Naive thymus-derived CD4-positive, alpha-beta T cell (primary cell): ENCODE data around the gene DRC7. TPM values are rescaled to one million over a fixed set of nuclear protein-coding genes. Genes with fewer than 3 reads are reported as not detected.
"Not testable (repeated sequence)": the region's sequence is repeated elsewhere in the genome, so short reads cannot be mapped to it uniquely, and the experiment has no call there.

Source experiments
- ATAC-seq: fragments of 150-1000 bp; cut with Tn5 transposase; 2 replicates; pipeline ENCODE4 v1.10.0; 2021; ENCODE audit warnings: mild to moderate bottlenecking, moderate library complexity
- CTCF ChIA-PET: fragments of 350-600 bp; sonication (Branson Sonifier 250); formaldehyde crosslinking; loops from one replicate; lab custom pipeline; 2021; ENCODE audit warnings: antibody characterized with exemption; lab: Charles Lee
- POLR2A ChIA-PET: fragments of 350-600 bp; sonication (Branson Sonifier 250); formaldehyde crosslinking; loops from one replicate; lab custom pipeline; 2021; ENCODE audit warnings: antibody characterized with exemption, inconsistent platforms; lab: Charles Lee
- DNase-seq, 9 donors: peaks; one replicate each; pipeline versions ENCODE4 v3.0.0 to v3.0.0-alpha.2; 2020 to 2022; ENCODE audit warnings: mixed read lengths in 1 of 9
- H3K27ac ChIP-seq: one replicate; pipeline ENCODE4 v1.7.0; 2013; ENCODE audit warnings: mild to moderate bottlenecking, low read depth, low read length, moderate library complexity
- H3K27me3 ChIP-seq, 2 donors: one replicate each; pipeline ENCODE4 v1.7.0; 2013; ENCODE audit warnings: low read length in 2 of 2, mild to moderate bottlenecking in 2 of 2, moderate library complexity in 2 of 2; ENCODE audit not compliant: control insufficient read depth in 2 of 2, insufficient read depth in 2 of 2
- H3K36me3 ChIP-seq, 3 experiments: 1 replicate in 2 of 3; 2 replicates in 1 of 3; pipeline ENCODE4 v1.7.0; 2013; ENCODE audit warnings: low read length in 3 of 3, mild to moderate bottlenecking in 3 of 3, moderate library complexity in 1 of 3; ENCODE audit not compliant: insufficient read depth in 3 of 3, control insufficient read depth in 2 of 3
- H3K4me1 ChIP-seq, 2 donors: one replicate each; pipeline ENCODE4 v1.7.0; 2013; ENCODE audit warnings: low read length in 2 of 2, mild to moderate bottlenecking in 2 of 2, moderate library complexity in 1 of 2; ENCODE audit not compliant: control insufficient read depth in 2 of 2, insufficient read depth in 2 of 2
- H3K4me3 ChIP-seq: 2 replicates; pipeline ENCODE4 v1.7.0; 2013; ENCODE audit warnings: mild to moderate bottlenecking, low read length
- H3K9me3 ChIP-seq, 3 experiments: 1 replicate in 2 of 3; 2 replicates in 1 of 3; pipeline ENCODE4 v1.7.0; 2013; ENCODE audit warnings: low read length in 3 of 3; ENCODE audit not compliant: control insufficient read depth in 2 of 3
- H3K27ac Mint-ChIP-seq, 9 donors: one replicate each; pipeline ENCODE4 v1.8.0; 2020 to 2022; ENCODE audit warnings: mixed read lengths in 9 of 9, mild to moderate bottlenecking in 8 of 9, moderate library complexity in 5 of 9, inconsistent platforms in 2 of 9
- H3K27me3 Mint-ChIP-seq, 5 donors: one replicate each; pipeline ENCODE4 v1.8.0; 2021 to 2022; ENCODE audit warnings: mixed read lengths in 5 of 5, mild to moderate bottlenecking in 1 of 5
- H3K36me3 Mint-ChIP-seq, 5 donors: one replicate each; pipeline ENCODE4 v1.8.0; 2020 to 2022; ENCODE audit warnings: mixed read lengths in 5 of 5, mild to moderate bottlenecking in 3 of 5, inconsistent platforms in 1 of 5
- H3K4me1 Mint-ChIP-seq, 7 donors: one replicate each; pipeline ENCODE4 v1.8.0; 2020 to 2022; ENCODE audit warnings: mixed read lengths in 7 of 7, mild to moderate bottlenecking in 3 of 7, inconsistent platforms in 1 of 7
- H3K4me3 Mint-ChIP-seq, 10 donors: one replicate each; pipeline ENCODE4 v1.8.0; 2020 to 2022; ENCODE audit warnings: mild to moderate bottlenecking in 10 of 10, mixed read lengths in 10 of 10, moderate library complexity in 6 of 10, inconsistent platforms in 2 of 10
- H3K9me3 Mint-ChIP-seq, 11 donors: one replicate each; pipeline ENCODE4 v1.8.0; 2020 to 2022; ENCODE audit warnings: mixed read lengths in 11 of 11, mild to moderate bottlenecking in 4 of 11, inconsistent platforms in 1 of 11, moderate library complexity in 1 of 11
- intact Hi-C, 2 donors: fragments of 100-400 bp; cut with micrococcal nuclease; formaldehyde crosslinking; loops; one replicate each; pipeline ENCODE4 v1.15.1; 2023
- polyA plus RNA-seq, 2 donors: library from polyadenylated mRNA; unstranded; fragments of 300-500 nt; fragmentation: Illumina TruSeq; gene quantifications; one replicate each; pipeline ENCODE4 v1.2.3, GENCODE V29; 2021
- total RNA-seq, 6 experiments: library from RNA in 5 of 6; stranded (reverse) in 5 of 6; gene quantifications; 1 replicate in 5 of 6; 2 replicates in 1 of 6; pipeline ENCODE4 v1.2.3 and lab custom pipeline; 2021 to 2026

DRC7 gene
- total and polyA plus RNA-seq, 7 experiments from 2014 or later: not detected

GRCh38 chr16:57725976-57726375 is 31.4 kb downstream of the DRC7 start:
- no peak overlapping the region for H3K27ac Mint-ChIP-seq

DNA sequence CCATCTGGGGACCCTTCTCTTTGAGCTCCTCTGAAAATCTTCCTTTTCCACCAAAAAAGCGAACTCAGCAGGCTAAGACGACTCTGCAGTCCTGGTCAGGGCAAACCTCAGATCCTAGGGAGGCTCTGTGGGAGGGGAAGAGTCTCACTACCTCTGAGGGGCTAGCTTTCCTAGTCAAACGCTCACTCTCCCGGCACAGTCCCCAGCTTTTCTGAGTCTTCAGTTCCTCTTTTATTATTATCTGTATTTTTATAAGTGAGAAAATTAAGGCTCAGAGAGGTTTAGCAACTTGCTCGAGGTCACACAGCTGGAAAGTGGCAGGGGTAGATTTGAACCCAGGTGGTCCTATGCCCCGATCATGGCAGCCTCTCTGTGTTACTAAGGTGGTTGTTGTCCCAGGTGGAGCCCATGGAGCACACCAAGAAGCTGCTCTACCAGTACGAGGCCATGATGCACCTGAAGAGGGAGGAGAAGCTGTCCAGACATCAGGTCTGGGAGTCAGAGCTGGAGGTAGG is 31.9 kb downstream of the DRC7 start:
- no peaks in the 10 kb centered on the region for H3K27me3 Mint-ChIP-seq
- POLR2A ChIA-PET: no interaction called here
- peaks cover 0 to 14% (median 0%) of the 10 kb centered on the region in 11 donors for H3K9me3 Mint-ChIP-seq
- no peaks in the 10 kb centered on the region for H3K27me3 ChIP-seq
- H3K27ac Mint-ChIP-seq: no peak overlapping the region
- no peak overlapping the region for H3K4me3 ChIP-seq
- intact Hi-C loops: no loop called here
- H3K4me1 ChIP-seq: no peaks in the 10 kb centered on the region
- no peaks in the 10 kb centered on the region for H3K9me3 ChIP-seq
- CTCF ChIA-PET: interaction anchor here (0.6 kb wide), 1 partner anchor 8 kb away, joined by 3 read pairs; no protein-coding TSS in a partner anchor
- no peak overlapping the region for H3K27ac ChIP-seq
- H3K36me3 ChIP-seq: no peaks in the 10 kb centered on the region
- H3K4me3 Mint-ChIP-seq: no peak overlapping the region
- H3K4me1 Mint-ChIP-seq: no peaks in the 10 kb centered on the region
- ATAC-seq (no peak), DNase-seq (no peak)
- no peaks in the 10 kb centered on the region for H3K36me3 Mint-ChIP-seq

More at GRCh38 chr16:57725976-57726375, 31.4 kb downstream of the DRC7 start:
- no peaks in the 10 kb centered on the region for H3K27me3 Mint-ChIP-seq
- intact Hi-C loops: no loop called here
- ATAC-seq: no peak
- CTCF ChIA-PET: interaction anchor here (0.6 kb wide), 1 partner anchor 8 kb away, joined by 3 read pairs; no protein-coding TSS in a partner anchor
- H3K27ac ChIP-seq: no peak overlapping the region
- H3K4me3 ChIP-seq: no peak overlapping the region
- DNase-seq: no peak
- POLR2A ChIA-PET: interaction anchor here (1.5 kb wide), 1 partner anchor 9 kb away, joined by 4 read pairs; no protein-coding TSS in a partner anchor
- H3K4me1 ChIP-seq: no peaks in the 10 kb centered on the region
- H3K36me3 Mint-ChIP-seq: no peaks in the 10 kb centered on the region
- no peaks in the 10 kb centered on the region for H3K27me3 ChIP-seq
- no peaks in the 10 kb centered on the region for H3K9me3 ChIP-seq
- no peaks in the 10 kb centered on the region for H3K4me1 Mint-ChIP-seq
- H3K36me3 ChIP-seq: no peaks in the 10 kb centered on the region
- H3K4me3 Mint-ChIP-seq: no peak overlapping the region
- peaks cover 0 to 10% (median 0%) of the 10 kb centered on the region in 11 donors for H3K9me3 Mint-ChIP-seq

- H3K27ac ChIP-seq: no peak overlapping the region
- POLR2A ChIA-PET: no interaction called here
- CTCF ChIA-PET: no interaction called here
- H3K9me3 ChIP-seq: no peaks in the 10 kb centered on the region
- H3K36me3 ChIP-seq: no peaks in the 10 kb centered on the region
- DNase-seq (no peak), ATAC-seq (no peak)
- Mint-ChIP-seq H3K9me3 (peaks cover 0 to 18% (median 2%) of the 10 kb centered on the region in 11 donors), H3K27me3 (no peaks in the 10 kb centered on the region), H3K27ac (no peak overlapping the region), H3K36me3 (peaks cover 0 to 2% (median 2%) of the 10 kb centered on the region in 5 donors), H3K4me1 (no peaks in the 10 kb centered on the region), H3K4me3 (no peak overlapping the region)
- intact Hi-C loops: no loop called here
- H3K4me1 ChIP-seq: no peaks in the 10 kb centered on the region
- no peaks in the 10 kb centered on the region for H3K27me3 ChIP-seq
- no peak overlapping the region for H3K4me3 ChIP-seq
Observed at GRCh38 chr16:57727610-57728009, 33.0 kb downstream of the DRC7 start.

DNA sequence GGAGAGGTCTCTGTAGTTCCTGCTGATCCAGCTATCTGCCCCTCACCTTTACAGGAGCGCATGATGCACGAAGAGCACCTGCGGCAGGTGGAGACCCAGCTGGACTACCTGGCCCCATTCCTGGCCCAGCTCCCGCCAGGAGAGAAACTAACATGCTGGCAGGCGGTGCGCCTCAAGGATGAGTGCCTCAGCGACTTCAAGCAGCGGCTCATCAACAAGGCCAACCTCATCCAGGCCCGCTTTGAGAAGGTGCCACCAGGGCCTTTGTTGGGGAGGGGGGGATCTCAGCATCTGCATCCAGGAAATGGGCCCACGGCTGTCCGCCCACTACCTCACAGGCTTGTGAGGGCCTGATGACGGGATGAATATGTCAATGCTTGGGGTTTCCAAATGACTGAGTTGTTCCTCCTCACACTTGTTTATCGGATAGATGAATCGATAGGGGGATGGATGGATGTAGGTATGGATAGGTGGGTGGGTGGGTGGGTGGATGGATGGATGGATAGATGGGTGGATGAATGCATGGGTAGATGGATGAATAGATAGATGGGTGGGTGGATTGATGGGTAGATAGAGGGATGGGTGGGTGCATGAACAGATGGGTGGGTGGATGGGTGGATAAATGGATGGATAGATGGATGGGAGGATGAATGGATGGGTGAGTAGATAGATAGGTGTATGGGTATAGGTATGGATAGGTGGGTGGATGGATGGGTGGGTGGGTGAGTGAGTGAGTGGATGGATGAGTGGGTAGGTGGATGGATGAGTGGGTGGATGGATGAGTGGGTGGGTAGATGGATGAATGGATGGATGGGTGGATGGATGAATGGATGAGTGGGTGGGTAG is 34.0 kb downstream of the DRC7 start:
- Histone ChIP-seq H3K36me3 (no peaks in the 10 kb centered on the region), H3K27me3 (no peaks in the 10 kb centered on the region), H3K9me3 (no peaks in the 10 kb centered on the region), H3K27ac (no peak overlapping the region), H3K4me3 (no peak overlapping the region), H3K4me1 (no peaks in the 10 kb centered on the region)
- ATAC-seq (no peak), DNase-seq (no peak)
- intact Hi-C loops: no loop called here
- Mint-ChIP-seq H3K27me3 (no peaks in the 10 kb centered on the region), H3K9me3 (peaks cover 0 to 26% (median 7%) of the 10 kb centered on the region in 11 donors), H3K36me3 (peaks cover 0 to 11% (median 7%) of the 10 kb centered on the region in 5 donors), H3K4me3 (no peak overlapping the region), H3K27ac (no peak overlapping the region), H3K4me1 (peaks cover 0 to 7% (median 5%) of the 10 kb centered on the region in 7 donors)
- CTCF ChIA-PET: no interaction called here
- POLR2A ChIA-PET: no interaction called here

DNA sequence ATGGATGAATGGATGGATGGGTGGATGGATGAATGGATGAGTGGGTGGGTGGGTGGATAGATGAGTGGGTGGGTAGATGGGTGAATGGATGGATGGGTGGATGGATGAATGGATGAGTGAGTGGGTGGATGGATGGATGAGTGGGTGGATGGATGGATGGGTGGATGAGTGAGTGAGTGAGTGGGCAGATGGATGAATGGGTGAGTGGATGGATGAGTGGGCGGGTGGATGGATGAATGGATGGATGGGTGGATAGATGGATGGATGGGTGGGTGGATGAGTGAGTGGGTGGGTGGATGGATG is 34.5 kb downstream of the DRC7 start:
- Histone ChIP-seq H3K27ac (no peak overlapping the region), H3K9me3 (no peaks in the 10 kb centered on the region), H3K4me3 (no peak overlapping the region), H3K27me3 (no peaks in the 10 kb centered on the region), H3K4me1 (peaks cover 0 to under 1% of the 10 kb centered on the region in 2 donors), H3K36me3 (no peaks in the 10 kb centered on the region)
- H3K9me3 Mint-ChIP-seq: peaks cover 0 to 26% (median 7%) of the 10 kb centered on the region in 11 donors
- no peak for ATAC-seq
- ChIA-PET CTCF (no interaction called here), POLR2A (no interaction called here)
- peaks cover 0 to 9% (median 6%) of the 10 kb centered on the region in 7 donors for H3K4me1 Mint-ChIP-seq
- no peak overlapping the region for H3K27ac Mint-ChIP-seq
- DNase-seq: no peak
- H3K36me3 Mint-ChIP-seq: peaks cover 0 to 11% (median 7%) of the 10 kb centered on the region in 5 donors
- no peak overlapping the region for H3K4me3 Mint-ChIP-seq
- no peaks in the 10 kb centered on the region for H3K27me3 Mint-ChIP-seq
- intact Hi-C loops: no loop called here

DNA sequence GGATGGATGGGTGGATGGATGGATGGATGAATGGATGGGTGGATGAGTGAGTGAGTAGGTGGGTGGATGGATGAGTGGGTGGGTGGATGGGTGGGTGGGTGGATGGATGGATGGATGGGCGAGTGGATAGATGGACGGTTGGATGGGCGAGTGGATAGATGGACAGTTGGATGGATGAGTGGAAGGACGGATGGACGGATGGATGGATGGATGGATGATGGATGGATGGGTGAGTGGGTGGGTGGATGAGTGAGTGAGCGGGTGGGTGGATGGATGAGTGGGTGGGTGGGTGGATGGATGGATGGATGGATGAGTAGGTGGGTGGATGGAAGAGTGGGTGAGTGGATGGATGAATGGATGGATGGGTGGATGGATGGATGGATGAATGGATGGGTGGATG is 35.2 kb downstream of the DRC7 start:
- Mint-ChIP-seq H3K4me1 (peaks cover 0 to 13% (median 6%) of the 10 kb centered on the region in 7 donors), H3K36me3 (peaks cover 0 to 11% (median 7%) of the 10 kb centered on the region in 5 donors), H3K9me3 (peaks cover 0 to 26% (median 7%) of the 10 kb centered on the region in 11 donors)
- H3K4me1 ChIP-seq, ATAC-seq, H3K27ac Mint-ChIP-seq, H3K4me3 ChIP-seq, H3K27me3 ChIP-seq, H3K36me3 ChIP-seq, POLR2A ChIA-PET, DNase-seq, H3K27me3 Mint-ChIP-seq, CTCF ChIA-PET, H3K27ac ChIP-seq, H3K4me3 Mint-ChIP-seq, H3K9me3 ChIP-seq: not testable (repeated sequence)
- intact Hi-C loops: loop anchor here in 1 of 2 donors (10.0 kb wide), 1 partner anchor 1305 kb away; the partner anchor contains the start of gene AMFR
